HCT116 (cell line): ENCODE results near the gene POLD2. TPM values are rescaled to one million over a fixed set of nuclear protein-coding genes. Genes with fewer than 3 reads are reported as not detected.

Experiments used
- ATAC-seq: fragments of 200-7000 bp; cut with Tn5 transposase; 2 replicates; pipeline ENCODE4 v1.9.1; 2020; ENCODE audit warnings: mild to moderate bottlenecking, moderate library complexity
- BruUV-seq: library from RNA; stranded (reverse); fragments of 400-500 nt; replicated peaks from 2 replicates; lab custom pipeline; 2021; lab: Mats Ljungman, UMichigan
- CTCF ChIA-PET: fragments of 300-600 bp; sonication (Branson Sonifier 250); formaldehyde crosslinking; loops from one replicate; lab custom pipeline; 2021; ENCODE audit warnings: antibody characterized with exemption; lab: Charles Lee
- POLR2A ChIA-PET: fragments of 300-600, 350-600 bp; sonication (Branson Sonifier 250); formaldehyde crosslinking; loops from one replicate; lab custom pipeline; 2021; ENCODE audit warnings: antibody characterized with exemption; lab: Charles Lee
- RAD21 ChIA-PET, 2 experiments: fragments of 300-600 bp; sonication (Branson Sonifier 250); formaldehyde crosslinking; loops; one replicate each; lab custom pipeline; 2023; ENCODE audit warnings: low total read pairs in 2 of 2; ENCODE audit not compliant: uncharacterized antibody in 2 of 2, unreplicated experiment in 2 of 2, low non-redundant PET in 1 of 2; lab: Charles Lee
- DNase-seq: peaks from one replicate; pipeline ENCODE4 v3.0.0-alpha.2; 2010; ENCODE audit warnings: low read depth, low spot score
- H2AFZ ChIP-seq: fragments of 200-600 bp; shearing (Covaris generic), sonication (generic); 2 replicates; pipeline ENCODE4 v1.6.1; 2017; ENCODE audit warnings: low read depth, mixed run types, mixed read lengths, antibody characterized with exemption, low read length; ENCODE audit not compliant: poor library complexity, severe bottlenecking
- H3K27ac ChIP-seq: 2 replicates; pipeline ENCODE4 v1.5.1; 2012; ENCODE audit warnings: low read depth, low read length
- H3K27me3 ChIP-seq: fragments of 200-600 bp; sonication (generic); 2 replicates; pipeline ENCODE4 v1.6.1; 2016; ENCODE audit warnings: mixed run types, low read length, mixed read lengths; ENCODE audit not compliant: insufficient read depth
- H3K36me3 ChIP-seq, 2 experiments: fragments of 200-500 bp in 1 of 2; fragments of 200-600 bp in 1 of 2; sonication (Bioruptor generic) in 1 of 2; sonication (generic) in 1 of 2; 2 replicates each; pipeline versions ENCODE4 v1.5.1 to v1.6.1; 2014 to 2016; ENCODE audit warnings: low read length in 2 of 2, inconsistent platforms in 1 of 2, mixed read lengths in 1 of 2, mixed run types in 1 of 2; ENCODE audit not compliant: insufficient read depth in 2 of 2, control insufficient read depth in 1 of 2
- H3K4me1 ChIP-seq, 2 experiments: fragments of 200-600 bp in 1 of 2; sonication (generic) in 1 of 2; 2 replicates each; pipeline versions ENCODE4 v1.5.1 to v1.6.1; 2012 to 2017; ENCODE audit warnings: low read length in 2 of 2, inconsistent platforms in 1 of 2, mild to moderate bottlenecking in 1 of 2, mixed read lengths in 1 of 2, mixed run types in 1 of 2, moderate library complexity in 1 of 2; ENCODE audit not compliant: insufficient read depth in 2 of 2, control insufficient read depth in 1 of 2
- H3K4me2 ChIP-seq: fragments of 200-600 bp; sonication (generic); 2 replicates; pipeline ENCODE4 v1.6.1; 2017; ENCODE audit warnings: mixed run types, low read length, mixed read lengths
- H3K4me3 ChIP-seq, 2 experiments: fragments of 200-600 bp in 1 of 2; sonication (generic) in 1 of 2; replicated peaks in 1 of 2; 2 replicates each; pipeline ENCODE4 v1.5.1; 2011 to 2016; ENCODE audit warnings: low read length in 2 of 2, control low read depth in 1 of 2, low read depth in 1 of 2, mild to moderate bottlenecking in 1 of 2, mixed read lengths in 1 of 2, mixed run types in 1 of 2
- H3K79me2 ChIP-seq: fragments of 200-600 bp; sonication (generic); 2 replicates; pipeline ENCODE4 v1.6.1; 2017; ENCODE audit warnings: mild to moderate bottlenecking, mixed run types, low read length, moderate library complexity, mixed read lengths; ENCODE audit not compliant: insufficient read depth
- H3K9ac ChIP-seq: fragments of 200-600 bp; sonication (generic); 2 replicates; pipeline ENCODE4 v1.6.1; 2016; ENCODE audit warnings: low read length, mixed read lengths
- H3K9me2 ChIP-seq: fragments of 200-600 bp; sonication (generic), shearing (Covaris generic); 2 replicates; pipeline ENCODE4 v1.6.1; 2017; ENCODE audit warnings: mixed run types, mild to moderate bottlenecking, moderate library complexity; ENCODE audit not compliant: insufficient read depth
- H3K9me3 ChIP-seq, 2 experiments: fragments of 200-500 bp in 1 of 2; fragments of 200-600 bp in 1 of 2; sonication (Bioruptor generic) in 1 of 2; sonication (generic) in 1 of 2; 2 replicates each; pipeline ENCODE4 v1.6.1; 2014 to 2017; ENCODE audit warnings: low read length in 2 of 2, mixed read lengths in 2 of 2, inconsistent platforms in 1 of 2, low read depth in 1 of 2, mild to moderate bottlenecking in 1 of 2, mixed run types in 1 of 2, moderate library complexity in 1 of 2; ENCODE audit not compliant: control insufficient read depth in 1 of 2, insufficient read depth in 1 of 2
- H4K20me1 ChIP-seq: fragments of 200-600 bp; sonication (generic), shearing (Covaris generic); 2 replicates; pipeline ENCODE4 v1.6.1; 2017; ENCODE audit warnings: mixed run types, mild to moderate bottlenecking, moderate library complexity; ENCODE audit not compliant: insufficient read depth
- CBX3 ChIP-seq: IDR thresholded peaks from 2 replicates; pipeline ENCODE4 v1.6.1; 2012; ENCODE audit warnings: low read depth
- ELF1 ChIP-seq: IDR thresholded peaks from 2 replicates; pipeline ENCODE4 v1.6.1; 2012; ENCODE audit warnings: low read depth, borderline replicate concordance
- JUND ChIP-seq: IDR thresholded peaks from 2 replicates; pipeline ENCODE4 v1.6.1; 2012
- MAX ChIP-seq: IDR thresholded peaks from 2 replicates; pipeline ENCODE4 v1.6.1; 2012
- POLR2A ChIP-seq: IDR thresholded peaks from 2 replicates; pipeline ENCODE4 v1.7.0; 2011; ENCODE audit warnings: borderline replicate concordance; ENCODE audit not compliant: insufficient read depth, insufficient read length; ENCODE audit errors: extremely low read depth
- TCF7L2 ChIP-seq: IDR thresholded peaks from 2 replicates; pipeline ENCODE4 v1.7.0; 2011; ENCODE audit warnings: borderline replicate concordance, inconsistent platforms; ENCODE audit not compliant: insufficient read depth, insufficient read length; ENCODE audit errors: extremely low read depth
- ZFX ChIP-seq: fragments of 450-650 bp; IDR thresholded peaks from 2 replicates; pipeline ENCODE4 v1.6.1; 2017
- ZNF274 ChIP-seq: fragments of 200-500 bp; sonication (Bioruptor generic); IDR thresholded peaks from 2 replicates; pipeline ENCODE4 v1.6.1; 2014; ENCODE audit warnings: mild to moderate bottlenecking, low read depth, low read length, inconsistent platforms
- intact Hi-C: fragments of 100-400 bp; cut with micrococcal nuclease; formaldehyde crosslinking; loops from 2 replicates; pipeline ENCODE4 v1.10.0; 2022
- total RNA-seq: library from RNA; stranded (reverse); gene quantifications from one replicate; pipeline ENCODE4 v1.2.1, GENCODE V29; 2021; ENCODE audit not compliant: unreplicated experiment
- TF ChIP-seq, protein P1 (sequence below): IDR thresholded peaks from 2 replicates; pipeline ENCODE4 v1.6.1; 2011; ENCODE audit warnings: mild to moderate bottlenecking, low read length, moderate library complexity; ENCODE audit not compliant: insufficient replicate concordance; ENCODE audit errors: extremely low read depth
- TF ChIP-seq, protein P2 (sequence below), 3 experiments: fragments of 200-600 bp in 1 of 3; sonication (generic) in 1 of 3; IDR thresholded peaks in 2 of 3; conservative IDR thresholded peaks in 1 of 3; 2 replicates each; pipeline ENCODE4 v1.5.1; 2012 to 2017; ENCODE audit warnings: low read depth in 2 of 3, low read length in 2 of 3, antibody characterized with exemption in 1 of 3, borderline replicate concordance in 1 of 3, control low read depth in 1 of 3, mild to moderate bottlenecking in 1 of 3, mixed read lengths in 1 of 3, mixed run types in 1 of 3, moderate library complexity in 1 of 3; ENCODE audit not compliant: insufficient read depth in 1 of 3

POLD2 gene
- total RNA-seq, 1 experiment from 2014 or later, result 237 TPM

GRCh38 chr7:44120395-44120794 lies 3.0 kb downstream of the POLD2 start:
- no peaks in the 10 kb centered on the region for H4K20me1 ChIP-seq
- no peak overlapping the region for H3K4me2 ChIP-seq
- H3K79me2 ChIP-seq, result peaks cover 47% of the 10 kb centered on the region
- peaks cover 3 to 19% of the 10 kb centered on the region in 2 experiments; a peak in 2 of 4 replicates for H3K4me1 ChIP-seq
- ChIA-PET CTCF (no interaction called here), RAD21 (no interaction called here), POLR2A (no interaction called here)
- H3K36me3 ChIP-seq, result peaks cover 31 to 41% of the 10 kb centered on the region in 2 experiments
- no peaks in the 10 kb centered on the region for H3K9me3 ChIP-seq
- ATAC-seq (no peak), DNase-seq (no peak)
- H2AFZ ChIP-seq, result no peak overlapping the region
- H3K27ac ChIP-seq, result no peak overlapping the region
- H3K9me2 ChIP-seq, result no peaks in the 10 kb centered on the region
- H3K4me3 ChIP-seq, result no peak overlapping the region
- TF ChIP-seq TCF7L2, result no peak
- no peak for TF ChIP-seq ELF1
- no peak for TF ChIP-seq JUND
- TF ChIP-seq CBX3, result no peak
- no peak for TF ChIP-seq ZFX
- TF ChIP-seq, protein P1, sequence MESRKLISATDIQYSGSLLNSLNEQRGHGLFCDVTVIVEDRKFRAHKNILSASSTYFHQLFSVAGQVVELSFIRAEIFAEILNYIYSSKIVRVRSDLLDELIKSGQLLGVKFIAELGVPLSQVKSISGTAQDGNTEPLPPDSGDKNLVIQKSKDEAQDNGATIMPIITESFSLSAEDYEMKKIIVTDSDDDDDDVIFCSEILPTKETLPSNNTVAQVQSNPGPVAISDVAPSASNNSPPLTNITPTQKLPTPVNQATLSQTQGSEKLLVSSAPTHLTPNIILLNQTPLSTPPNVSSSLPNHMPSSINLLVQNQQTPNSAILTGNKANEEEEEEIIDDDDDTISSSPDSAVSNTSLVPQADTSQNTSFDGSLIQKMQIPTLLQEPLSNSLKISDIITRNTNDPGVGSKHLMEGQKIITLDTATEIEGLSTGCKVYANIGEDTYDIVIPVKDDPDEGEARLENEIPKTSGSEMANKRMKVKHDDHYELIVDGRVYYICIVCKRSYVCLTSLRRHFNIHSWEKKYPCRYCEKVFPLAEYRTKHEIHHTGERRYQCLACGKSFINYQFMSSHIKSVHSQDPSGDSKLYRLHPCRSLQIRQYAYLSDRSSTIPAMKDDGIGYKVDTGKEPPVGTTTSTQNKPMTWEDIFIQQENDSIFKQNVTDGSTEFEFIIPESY, result no peak
- TF ChIP-seq POLR2A, result no peak
- TF ChIP-seq ZNF274, result no peak
- TF ChIP-seq, protein P2, sequence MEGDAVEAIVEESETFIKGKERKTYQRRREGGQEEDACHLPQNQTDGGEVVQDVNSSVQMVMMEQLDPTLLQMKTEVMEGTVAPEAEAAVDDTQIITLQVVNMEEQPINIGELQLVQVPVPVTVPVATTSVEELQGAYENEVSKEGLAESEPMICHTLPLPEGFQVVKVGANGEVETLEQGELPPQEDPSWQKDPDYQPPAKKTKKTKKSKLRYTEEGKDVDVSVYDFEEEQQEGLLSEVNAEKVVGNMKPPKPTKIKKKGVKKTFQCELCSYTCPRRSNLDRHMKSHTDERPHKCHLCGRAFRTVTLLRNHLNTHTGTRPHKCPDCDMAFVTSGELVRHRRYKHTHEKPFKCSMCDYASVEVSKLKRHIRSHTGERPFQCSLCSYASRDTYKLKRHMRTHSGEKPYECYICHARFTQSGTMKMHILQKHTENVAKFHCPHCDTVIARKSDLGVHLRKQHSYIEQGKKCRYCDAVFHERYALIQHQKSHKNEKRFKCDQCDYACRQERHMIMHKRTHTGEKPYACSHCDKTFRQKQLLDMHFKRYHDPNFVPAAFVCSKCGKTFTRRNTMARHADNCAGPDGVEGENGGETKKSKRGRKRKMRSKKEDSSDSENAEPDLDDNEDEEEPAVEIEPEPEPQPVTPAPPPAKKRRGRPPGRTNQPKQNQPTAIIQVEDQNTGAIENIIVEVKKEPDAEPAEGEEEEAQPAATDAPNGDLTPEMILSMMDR (IDR thresholded peaks at IDR 0.05 in 2 of 3, conservative IDR thresholded peaks at IDR 0.05 in 1 of 3; ENCODE audit: borderline replicate concordance in 1 of 3, insufficient read depth in 1 of 3, low read depth in 2 of 3, low read length in 2 of 3), result no peak
- no peak for TF ChIP-seq MAX
- H3K9ac ChIP-seq, result no peak overlapping the region
- intact Hi-C loops, result loop anchor here (5.0 kb wide), 1 partner anchor 38 kb away; the partner anchor contains the start of gene POLM
- BruUV-seq, result no TSS peak
- H3K27me3 ChIP-seq, result no peaks in the 10 kb centered on the region
